Glomerular visceral epithelial cell (primary cell): Measurements from ENCODE around the gene TFAP2D.

ENCODE experiments used
- DNase-seq: peaks from one replicate; pipeline ENCODE4 v3.0.0-alpha.2; 2016; ENCODE audit errors: extremely low spot score

Gene TFAP2D

DNA sequence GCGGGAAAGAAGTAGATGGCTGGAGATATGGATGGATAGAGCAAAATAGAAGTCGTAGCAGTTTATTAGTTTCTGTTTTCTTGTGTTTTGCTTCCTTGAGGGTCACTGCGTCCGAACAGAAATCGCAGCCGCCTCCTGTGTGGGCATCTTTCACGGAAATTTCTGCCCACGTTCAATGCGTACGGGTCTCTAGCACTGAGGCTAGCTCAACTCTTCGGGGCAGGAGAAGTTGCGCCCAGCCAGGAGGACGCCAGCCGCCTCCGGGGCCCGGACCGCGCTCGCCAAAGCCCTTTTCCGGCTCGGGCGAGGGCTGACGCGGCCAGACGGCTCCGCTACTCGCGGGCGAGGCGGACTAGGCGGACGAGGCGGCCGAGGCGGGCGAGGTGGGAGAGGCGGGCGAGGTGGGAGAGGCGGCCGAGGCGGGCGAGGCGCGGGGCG lies 106.2 kb downstream of the TFAP2D start:
- no peak for DNase-seq

DNA sequence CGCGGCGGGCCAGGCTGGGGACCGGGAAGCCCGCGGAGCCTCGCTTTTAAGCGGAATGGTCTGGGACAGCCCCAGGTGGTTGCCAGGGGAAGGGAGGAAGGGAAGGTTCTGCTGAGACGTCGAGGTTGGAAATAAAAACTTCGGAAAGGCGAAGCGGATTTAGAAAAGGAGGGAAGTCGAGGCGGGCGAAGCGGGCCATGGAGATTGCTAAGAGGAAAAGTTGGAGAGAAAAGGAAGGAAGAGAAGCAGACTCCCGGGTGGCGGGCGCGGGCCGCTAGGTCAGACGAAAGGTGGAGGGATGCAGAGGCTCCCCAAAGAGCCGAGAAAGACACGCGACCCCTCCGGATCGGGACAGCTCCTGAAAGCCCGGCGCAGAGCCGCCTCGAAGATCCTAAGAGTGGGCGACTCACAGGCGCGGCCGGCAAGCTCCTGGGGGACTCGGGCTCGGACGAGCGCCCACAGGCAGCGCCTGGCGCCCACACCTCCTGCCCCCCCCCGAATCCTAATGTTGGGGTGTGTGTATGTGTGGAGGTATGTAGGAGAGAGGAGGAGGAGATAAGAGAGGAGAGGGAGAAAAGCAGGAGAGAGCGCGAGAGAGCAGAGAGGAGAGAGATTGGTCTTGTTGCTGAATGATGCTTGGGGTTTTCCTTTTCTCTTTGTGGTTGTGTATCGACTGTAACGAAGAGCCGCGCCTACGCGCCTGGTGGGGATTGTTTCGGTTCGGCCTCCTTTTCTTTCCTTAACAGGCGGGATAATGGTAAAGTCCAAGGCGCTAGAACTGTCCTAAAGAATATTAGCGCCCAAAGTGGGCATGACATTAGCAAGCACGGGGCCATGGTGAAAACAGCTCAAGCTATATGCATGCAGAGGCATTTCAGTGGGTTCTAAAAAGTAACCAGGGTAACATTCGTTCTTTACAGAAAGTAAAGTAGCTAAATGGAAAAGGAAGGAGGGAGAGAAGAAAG lies 106.9 kb downstream of the TFAP2D start:
- DNase-seq = no peak

DNA sequence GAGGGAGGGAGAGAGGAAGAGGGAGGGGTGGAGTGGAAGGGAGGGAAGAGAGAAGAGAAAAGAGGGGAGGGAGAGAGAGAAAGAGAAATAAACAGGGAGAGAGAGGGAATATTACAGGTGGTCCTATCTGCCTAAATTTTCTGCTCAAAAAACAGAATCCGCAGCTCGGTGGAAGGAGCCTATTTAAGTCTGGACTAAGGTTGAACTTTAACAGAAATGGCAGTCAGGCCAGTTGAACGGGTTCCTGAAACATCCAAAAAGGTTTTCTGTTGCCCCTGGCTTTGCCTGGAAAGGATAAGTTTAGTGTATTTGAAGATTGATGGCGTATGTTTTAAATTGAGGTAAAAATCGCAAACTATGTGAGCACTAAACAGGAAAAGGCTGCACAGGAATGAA lies 107.5 kb downstream of the TFAP2D start:
- DNase-seq = no peak

DNA sequence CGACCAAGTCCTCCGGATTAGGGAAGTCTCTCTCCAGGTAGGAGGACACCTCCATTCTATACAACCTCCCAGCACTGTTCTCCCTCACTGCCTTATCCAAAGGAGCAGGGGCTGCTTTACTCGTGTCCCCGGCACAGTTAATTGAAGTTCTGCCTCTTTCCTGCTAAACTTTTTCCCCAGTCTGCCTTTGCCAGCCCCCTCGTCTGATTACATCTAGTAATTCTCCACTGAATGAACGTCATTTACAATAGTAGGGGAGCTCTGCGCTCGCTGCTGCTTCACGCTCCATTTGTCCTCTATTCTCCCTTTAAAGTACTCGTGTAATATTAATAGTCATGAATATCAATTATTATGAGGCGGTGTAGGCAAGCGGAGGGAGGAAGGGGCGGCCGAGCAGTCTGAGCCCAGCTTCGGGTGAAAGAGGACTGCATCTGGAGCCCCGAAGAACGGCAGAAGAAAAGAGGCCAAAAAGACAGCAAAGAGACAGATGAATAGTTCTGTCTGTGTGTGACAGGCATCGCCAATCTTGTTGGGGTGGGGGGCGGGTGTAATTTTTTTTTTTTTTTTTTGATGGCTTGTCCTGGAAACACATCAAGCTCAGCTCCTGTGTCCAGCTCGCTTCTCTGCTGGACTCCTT lies 108.2 kb downstream of the TFAP2D start:
- DNase-seq = no peak

DNA sequence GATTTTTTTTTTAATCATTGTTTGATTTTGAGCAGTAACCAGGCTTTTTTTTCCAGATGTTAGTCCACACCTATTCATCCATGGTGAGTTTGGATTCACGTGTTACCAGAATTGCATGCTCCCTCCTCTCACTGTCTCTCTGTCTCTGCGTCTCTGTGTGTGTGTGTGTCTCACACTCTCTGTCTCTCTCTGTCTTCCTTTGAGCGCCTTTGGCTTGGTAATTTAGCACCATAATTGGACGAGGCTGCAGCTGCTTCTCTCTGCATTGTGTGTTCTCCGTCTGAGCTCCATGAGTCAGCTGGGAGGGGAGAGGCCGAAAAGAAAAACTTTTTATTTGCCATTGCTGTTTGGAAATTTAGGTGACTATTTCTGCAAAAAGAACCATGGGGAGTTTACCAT lies 108.8 kb downstream of the TFAP2D start:
- no peak for DNase-seq
